Suprapubic skin (tissue), 3 donors: ENCODE results near the gene NR6A1.

Source experiments
- EP300 ChIP-seq: sonication (generic); formaldehyde crosslinking; IDR thresholded peaks from one replicate; pipeline ENCODE4 v1.6.1; 2017; ENCODE audit warnings: antibody characterized with exemption
- TF ChIP-seq, protein P1 (sequence below), 2 donors: fragments of 200-600 bp in 1 of 2; fragments of 450-650 bp in 1 of 2; sonication (generic) in 1 of 2; IDR thresholded peaks; one replicate each; pipeline ENCODE4 v1.5.1; 2016 to 2019; ENCODE audit warnings: antibody characterized with exemption in 2 of 2, mild to moderate bottlenecking in 1 of 2, moderate library complexity in 1 of 2

DNA sequence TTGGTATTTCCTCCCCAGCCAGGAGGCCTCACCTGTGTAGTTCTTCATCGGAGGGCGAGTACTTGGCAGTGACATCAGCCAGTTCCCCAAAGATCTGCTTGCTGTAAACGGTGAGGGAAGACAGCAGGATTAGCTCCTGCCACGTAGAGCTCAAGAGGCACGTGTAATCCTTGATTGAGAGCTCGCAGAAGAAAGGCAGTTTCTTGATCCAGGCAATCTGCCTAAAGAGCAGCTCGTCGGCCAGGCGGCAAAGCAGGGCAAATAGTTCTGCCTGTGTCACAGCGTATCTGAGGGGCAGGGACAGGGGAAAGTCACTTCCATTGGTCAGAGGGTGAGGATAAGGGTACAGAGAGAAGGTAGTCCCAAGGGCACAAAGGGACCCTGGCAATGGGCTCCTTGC, 235.3 kb downstream of the NR6A1 start:
- TF ChIP-seq, protein P1, sequence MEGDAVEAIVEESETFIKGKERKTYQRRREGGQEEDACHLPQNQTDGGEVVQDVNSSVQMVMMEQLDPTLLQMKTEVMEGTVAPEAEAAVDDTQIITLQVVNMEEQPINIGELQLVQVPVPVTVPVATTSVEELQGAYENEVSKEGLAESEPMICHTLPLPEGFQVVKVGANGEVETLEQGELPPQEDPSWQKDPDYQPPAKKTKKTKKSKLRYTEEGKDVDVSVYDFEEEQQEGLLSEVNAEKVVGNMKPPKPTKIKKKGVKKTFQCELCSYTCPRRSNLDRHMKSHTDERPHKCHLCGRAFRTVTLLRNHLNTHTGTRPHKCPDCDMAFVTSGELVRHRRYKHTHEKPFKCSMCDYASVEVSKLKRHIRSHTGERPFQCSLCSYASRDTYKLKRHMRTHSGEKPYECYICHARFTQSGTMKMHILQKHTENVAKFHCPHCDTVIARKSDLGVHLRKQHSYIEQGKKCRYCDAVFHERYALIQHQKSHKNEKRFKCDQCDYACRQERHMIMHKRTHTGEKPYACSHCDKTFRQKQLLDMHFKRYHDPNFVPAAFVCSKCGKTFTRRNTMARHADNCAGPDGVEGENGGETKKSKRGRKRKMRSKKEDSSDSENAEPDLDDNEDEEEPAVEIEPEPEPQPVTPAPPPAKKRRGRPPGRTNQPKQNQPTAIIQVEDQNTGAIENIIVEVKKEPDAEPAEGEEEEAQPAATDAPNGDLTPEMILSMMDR (IDR thresholded peaks at IDR 0.05) = no peak
- no peak for TF ChIP-seq EP300
